GM23338 (cell line): Measurements from ENCODE around the gene USP31. TPM values are rescaled to one million over a fixed set of nuclear protein-coding genes. Genes with fewer than 3 reads are reported as not detected.

Source experiments
- ATAC-seq: fragments of 200-7000 bp; cut with Tn5 transposase; 3 replicates; pipeline ENCODE4 v1.9.1; 2020
- DNase-seq: peaks from one replicate; pipeline ENCODE4 v3.0.0-alpha.2; 2015; ENCODE audit warnings: low spot score
- H2AFZ ChIP-seq: fragments of 200-600 bp; sonication (generic); 2 replicates; pipeline ENCODE4 v1.8.0; 2016; ENCODE audit warnings: antibody characterized with exemption, mild to moderate bottlenecking, moderate library complexity
- H3F3A ChIP-seq: fragments of 200-600 bp; sonication (generic); replicated peaks from 2 replicates; pipeline ENCODE4 v1.8.0; 2017; ENCODE audit warnings: antibody characterized with exemption, mixed run types, low read depth
- H3K27ac ChIP-seq: fragments of 200-600 bp; sonication (generic); 2 replicates; pipeline ENCODE4 v1.6.1; 2016; ENCODE audit warnings: low read depth
- H3K27me3 ChIP-seq: fragments of 200-600 bp; sonication (generic); 2 replicates; pipeline ENCODE4 v1.8.0; 2016; ENCODE audit warnings: mild to moderate bottlenecking, mixed run types, moderate library complexity; ENCODE audit not compliant: insufficient read depth
- H3K36me3 ChIP-seq: fragments of 200-600 bp; sonication (generic); 2 replicates; pipeline ENCODE4 v1.8.0; 2016; ENCODE audit warnings: mild to moderate bottlenecking; ENCODE audit not compliant: insufficient read depth
- H3K4me1 ChIP-seq: fragments of 200-600 bp; sonication (generic); 2 replicates; pipeline ENCODE4 v1.8.0; 2016; ENCODE audit warnings: mild to moderate bottlenecking, moderate library complexity; ENCODE audit not compliant: insufficient read depth
- H3K4me2 ChIP-seq: fragments of 200-600 bp; sonication (generic); 2 replicates; pipeline ENCODE4 v1.7.1; 2017; ENCODE audit warnings: mixed run types
- H3K4me3 ChIP-seq: fragments of 200-600 bp; sonication (generic); 2 replicates; pipeline ENCODE4 v1.6.1; 2016; ENCODE audit warnings: mixed run types
- H3K79me2 ChIP-seq: fragments of 200-600 bp; sonication (generic); replicated peaks from 2 replicates; pipeline ENCODE4 v1.8.0; 2017; ENCODE audit warnings: mild to moderate bottlenecking; ENCODE audit not compliant: insufficient read depth
- H3K9me2 ChIP-seq: fragments of 200-600 bp; sonication (generic); 2 replicates; pipeline ENCODE4 v1.8.0; 2017; ENCODE audit not compliant: insufficient read depth
- H4K20me1 ChIP-seq: fragments of 200-600 bp; sonication (generic); replicated peaks from 2 replicates; pipeline ENCODE4 v1.8.0; 2017; ENCODE audit warnings: mild to moderate bottlenecking; ENCODE audit not compliant: insufficient read depth
- H3K27ac Mint-ChIP-seq: 2 replicates; pipeline ENCODE4 v1.8.0; 2020; ENCODE audit warnings: inconsistent platforms, mild to moderate bottlenecking, moderate library complexity, mixed read lengths
- H3K27me3 Mint-ChIP-seq: 3 replicates; pipeline ENCODE4 v1.8.0; 2022; ENCODE audit warnings: low read depth, mild to moderate bottlenecking, moderate library complexity, mixed read lengths, inconsistent platforms; ENCODE audit not compliant: insufficient read depth, poor library complexity
- H3K36me3 Mint-ChIP-seq: 3 replicates; pipeline ENCODE4 v1.8.0; 2021; ENCODE audit warnings: low read depth, mild to moderate bottlenecking, inconsistent platforms, moderate library complexity, mixed read lengths
- H3K4me1 Mint-ChIP-seq: 3 replicates; pipeline ENCODE4 v1.8.0; 2020; ENCODE audit warnings: mild to moderate bottlenecking, inconsistent platforms, mixed read lengths
- H3K4me3 Mint-ChIP-seq: 3 replicates; pipeline ENCODE4 v1.8.0; 2021; ENCODE audit warnings: moderate library complexity, mild to moderate bottlenecking, inconsistent platforms, mixed read lengths
- H3K9me3 Mint-ChIP-seq: 3 replicates; pipeline ENCODE4 v1.8.0; 2020; ENCODE audit warnings: moderate library complexity, mild to moderate bottlenecking, inconsistent platforms, mixed read lengths
- CREB1 ChIP-seq: fragments of 250-450 bp; sonication (Bioruptor Pico); IDR thresholded peaks from 2 replicates; pipeline ENCODE4 v1.5.0; 2020; ENCODE audit warnings: low read depth, mild to moderate bottlenecking, moderate library complexity
- EZH2 ChIP-seq: fragments of 200-600 bp; sonication (generic); IDR thresholded peaks from one replicate; pipeline ENCODE4 v1.8.0; 2017; ENCODE audit warnings: antibody characterized with exemption, mild to moderate bottlenecking, low read depth; ENCODE audit not compliant: unreplicated experiment
- EZH2phosphoT487 ChIP-seq: fragments of 200-600 bp; sonication (generic); IDR thresholded peaks from one replicate; pipeline ENCODE4 v1.8.1; 2018; ENCODE audit warnings: antibody characterized with exemption; ENCODE audit not compliant: unreplicated experiment
- JUNB ChIP-seq: IDR thresholded peaks from one replicate; pipeline ENCODE4 v1.6.1; 2016; ENCODE audit warnings: antibody characterized with exemption; ENCODE audit not compliant: unreplicated experiment
- NANOG ChIP-seq: IDR thresholded peaks from 2 replicates; pipeline ENCODE4 v1.6.1; 2016; ENCODE audit warnings: antibody characterized with exemption, borderline replicate concordance
- POLR2AphosphoS5 ChIP-seq: IDR thresholded peaks from 2 replicates; pipeline ENCODE4 v1.6.1; 2016; ENCODE audit warnings: antibody characterized with exemption, low read depth
- STAT1 ChIP-seq: IDR thresholded peaks from one replicate; pipeline ENCODE4 v1.6.1; 2016; ENCODE audit warnings: antibody characterized with exemption; ENCODE audit not compliant: unreplicated experiment
- ZNF114 ChIP-seq: fragments of 250-450 bp; sonication (Bioruptor Pico); IDR thresholded peaks from 2 replicates; pipeline ENCODE4 v1.5.0; 2020; ENCODE audit warnings: mild to moderate bottlenecking, moderate library complexity
- ZNF331 ChIP-seq: fragments of 250-450 bp; sonication (Bioruptor Pico); IDR thresholded peaks from 2 replicates; pipeline ENCODE4 v1.5.0; 2020; ENCODE audit warnings: low read depth, mild to moderate bottlenecking, moderate library complexity
- polyA plus RNA-seq: library from polyadenylated mRNA; unstranded; fragments of >200 nt; fragmentation: Nextera tagmentation; extraction: Ambion mirVana; gene quantifications from 2 replicates; pipeline ENCODE4 v1.2.1, GENCODE V29; 2016
- total RNA-seq: library from RNA; depleted of rRNA; stranded (reverse); fragments of >200 nt; shearing (Covaris generic); gene quantifications from 2 replicates; pipeline ENCODE4 v1.2.3, GENCODE V29; 2014
- TF ChIP-seq, protein P1 (sequence below): IDR thresholded peaks from 2 replicates; pipeline ENCODE4 v1.6.1; 2016; ENCODE audit warnings: antibody characterized with exemption
- TF ChIP-seq, protein P2 (sequence below): fragments of 250-450 bp; sonication (Bioruptor Pico); IDR thresholded peaks from 2 replicates; pipeline ENCODE4 v1.5.0; 2020; ENCODE audit warnings: mild to moderate bottlenecking, moderate library complexity
- TF ChIP-seq, protein P3 (sequence below), 2 experiments: fragments of 200-600 bp in 1 of 2; sonication (generic) in 1 of 2; conservative IDR thresholded peaks; 2 replicates each; pipeline versions ENCODE4 v1.5.1 to v1.6.1; 2016 to 2017; ENCODE audit warnings: antibody characterized with exemption in 2 of 2, low read depth in 2 of 2, mild to moderate bottlenecking in 2 of 2, moderate library complexity in 1 of 2
- TF ChIP-seq, protein P4 (sequence below): IDR thresholded peaks from one replicate; pipeline ENCODE4 v1.6.1; 2018; ENCODE audit warnings: antibody characterized with exemption; ENCODE audit not compliant: unreplicated experiment

USP31 gene
- total and polyA plus RNA-seq, 2 experiments from 2014 or later, result 4.3 to 17.9 TPM

DNA sequence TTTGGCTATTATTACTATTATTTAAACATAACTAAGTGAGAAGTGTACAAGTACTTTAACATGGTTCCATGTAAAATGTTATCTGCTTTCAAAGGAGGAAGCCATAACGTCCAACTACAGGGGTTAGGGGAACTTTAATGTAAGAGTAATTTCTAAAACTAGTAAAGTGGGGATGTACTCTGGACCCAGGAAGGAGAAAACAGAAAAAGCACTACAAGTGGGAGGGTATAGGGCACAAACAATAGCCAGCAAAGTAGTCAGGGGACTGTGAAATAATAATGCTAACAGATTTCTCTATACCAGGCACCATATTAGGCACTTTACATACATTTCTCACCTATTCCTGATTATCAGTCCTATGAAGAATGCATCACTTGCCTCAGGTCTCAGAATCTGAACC lies 19.6 kb downstream of the USP31 start:
- TF ChIP-seq POLR2AphosphoS5 (no peak), STAT1 (no peak), JUNB (no peak), ZNF114 (CRISPR knock-in tag) (no peak), EZH2phosphoT487 (no peak), EZH2 (no peak), NANOG (no peak), ZNF331 (CRISPR knock-in tag) (no peak), CREB1 (no peak)
- TF ChIP-seq, protein P1, sequence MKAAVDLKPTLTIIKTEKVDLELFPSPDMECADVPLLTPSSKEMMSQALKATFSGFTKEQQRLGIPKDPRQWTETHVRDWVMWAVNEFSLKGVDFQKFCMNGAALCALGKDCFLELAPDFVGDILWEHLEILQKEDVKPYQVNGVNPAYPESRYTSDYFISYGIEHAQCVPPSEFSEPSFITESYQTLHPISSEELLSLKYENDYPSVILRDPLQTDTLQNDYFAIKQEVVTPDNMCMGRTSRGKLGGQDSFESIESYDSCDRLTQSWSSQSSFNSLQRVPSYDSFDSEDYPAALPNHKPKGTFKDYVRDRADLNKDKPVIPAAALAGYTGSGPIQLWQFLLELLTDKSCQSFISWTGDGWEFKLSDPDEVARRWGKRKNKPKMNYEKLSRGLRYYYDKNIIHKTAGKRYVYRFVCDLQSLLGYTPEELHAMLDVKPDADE, result no peak
- TF ChIP-seq, protein P2, sequence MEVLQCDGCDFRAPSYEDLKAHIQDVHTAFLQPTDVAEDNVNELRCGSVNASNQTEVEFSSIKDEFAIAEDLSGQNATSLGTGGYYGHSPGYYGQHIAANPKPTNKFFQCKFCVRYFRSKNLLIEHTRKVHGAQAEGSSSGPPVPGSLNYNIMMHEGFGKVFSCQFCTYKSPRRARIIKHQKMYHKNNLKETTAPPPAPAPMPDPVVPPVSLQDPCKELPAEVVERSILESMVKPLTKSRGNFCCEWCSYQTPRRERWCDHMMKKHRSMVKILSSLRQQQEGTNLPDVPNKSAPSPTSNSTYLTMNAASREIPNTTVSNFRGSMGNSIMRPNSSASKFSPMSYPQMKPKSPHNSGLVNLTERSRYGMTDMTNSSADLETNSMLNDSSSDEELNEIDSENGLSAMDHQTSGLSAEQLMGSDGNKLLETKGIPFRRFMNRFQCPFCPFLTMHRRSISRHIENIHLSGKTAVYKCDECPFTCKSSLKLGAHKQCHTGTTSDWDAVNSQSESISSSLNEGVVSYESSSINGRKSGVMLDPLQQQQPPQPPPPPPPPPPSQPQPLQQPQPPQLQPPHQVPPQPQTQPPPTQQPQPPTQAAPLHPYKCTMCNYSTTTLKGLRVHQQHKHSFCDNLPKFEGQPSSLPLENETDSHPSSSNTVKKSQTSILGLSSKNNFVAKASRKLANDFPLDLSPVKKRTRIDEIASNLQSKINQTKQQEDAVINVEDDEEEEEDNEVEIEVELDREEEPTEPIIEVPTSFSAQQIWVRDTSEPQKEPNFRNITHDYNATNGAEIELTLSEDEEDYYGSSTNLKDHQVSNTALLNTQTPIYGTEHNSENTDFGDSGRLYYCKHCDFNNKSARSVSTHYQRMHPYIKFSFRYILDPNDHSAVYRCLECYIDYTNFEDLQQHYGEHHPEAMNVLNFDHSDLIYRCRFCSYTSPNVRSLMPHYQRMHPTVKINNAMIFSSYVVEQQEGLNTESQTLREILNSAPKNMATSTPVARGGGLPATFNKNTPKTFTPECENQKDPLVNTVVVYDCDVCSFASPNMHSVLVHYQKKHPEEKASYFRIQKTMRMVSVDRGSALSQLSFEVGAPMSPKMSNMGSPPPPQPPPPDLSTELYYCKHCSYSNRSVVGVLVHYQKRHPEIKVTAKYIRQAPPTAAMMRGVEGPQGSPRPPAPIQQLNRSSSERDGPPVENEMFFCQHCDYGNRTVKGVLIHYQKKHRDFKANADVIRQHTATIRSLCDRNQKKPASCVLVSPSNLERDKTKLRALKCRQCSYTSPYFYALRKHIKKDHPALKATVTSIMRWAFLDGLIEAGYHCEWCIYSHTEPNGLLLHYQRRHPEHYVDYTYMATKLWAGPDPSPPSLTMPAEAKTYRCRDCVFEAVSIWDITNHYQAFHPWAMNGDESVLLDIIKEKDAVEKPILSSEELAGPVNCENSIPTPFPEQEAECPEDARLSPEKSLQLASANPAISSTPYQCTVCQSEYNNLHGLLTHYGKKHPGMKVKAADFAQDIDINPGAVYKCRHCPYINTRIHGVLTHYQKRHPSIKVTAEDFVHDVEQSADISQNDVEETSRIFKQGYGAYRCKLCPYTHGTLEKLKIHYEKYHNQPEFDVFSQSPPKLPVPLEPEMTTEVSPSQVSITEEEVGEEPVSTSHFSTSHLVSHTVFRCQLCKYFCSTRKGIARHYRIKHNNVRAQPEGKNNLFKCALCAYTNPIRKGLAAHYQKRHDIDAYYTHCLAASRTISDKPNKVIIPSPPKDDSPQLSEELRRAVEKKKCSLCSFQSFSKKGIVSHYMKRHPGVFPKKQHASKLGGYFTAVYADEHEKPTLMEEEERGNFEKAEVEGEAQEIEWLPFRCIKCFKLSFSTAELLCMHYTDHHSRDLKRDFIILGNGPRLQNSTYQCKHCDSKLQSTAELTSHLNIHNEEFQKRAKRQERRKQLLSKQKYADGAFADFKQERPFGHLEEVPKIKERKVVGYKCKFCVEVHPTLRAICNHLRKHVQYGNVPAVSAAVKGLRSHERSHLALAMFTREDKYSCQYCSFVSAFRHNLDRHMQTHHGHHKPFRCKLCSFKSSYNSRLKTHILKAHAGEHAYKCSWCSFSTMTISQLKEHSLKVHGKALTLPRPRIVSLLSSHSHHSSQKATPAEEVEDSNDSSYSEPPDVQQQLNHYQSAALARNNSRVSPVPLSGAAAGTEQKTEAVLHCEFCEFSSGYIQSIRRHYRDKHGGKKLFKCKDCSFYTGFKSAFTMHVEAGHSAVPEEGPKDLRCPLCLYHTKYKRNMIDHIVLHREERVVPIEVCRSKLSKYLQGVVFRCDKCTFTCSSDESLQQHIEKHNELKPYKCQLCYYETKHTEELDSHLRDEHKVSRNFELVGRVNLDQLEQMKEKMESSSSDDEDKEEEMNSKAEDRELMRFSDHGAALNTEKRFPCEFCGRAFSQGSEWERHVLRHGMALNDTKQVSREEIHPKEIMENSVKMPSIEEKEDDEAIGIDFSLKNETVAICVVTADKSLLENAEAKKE (CRISPR knock-in tag), result no peak
- TF ChIP-seq, protein P3, sequence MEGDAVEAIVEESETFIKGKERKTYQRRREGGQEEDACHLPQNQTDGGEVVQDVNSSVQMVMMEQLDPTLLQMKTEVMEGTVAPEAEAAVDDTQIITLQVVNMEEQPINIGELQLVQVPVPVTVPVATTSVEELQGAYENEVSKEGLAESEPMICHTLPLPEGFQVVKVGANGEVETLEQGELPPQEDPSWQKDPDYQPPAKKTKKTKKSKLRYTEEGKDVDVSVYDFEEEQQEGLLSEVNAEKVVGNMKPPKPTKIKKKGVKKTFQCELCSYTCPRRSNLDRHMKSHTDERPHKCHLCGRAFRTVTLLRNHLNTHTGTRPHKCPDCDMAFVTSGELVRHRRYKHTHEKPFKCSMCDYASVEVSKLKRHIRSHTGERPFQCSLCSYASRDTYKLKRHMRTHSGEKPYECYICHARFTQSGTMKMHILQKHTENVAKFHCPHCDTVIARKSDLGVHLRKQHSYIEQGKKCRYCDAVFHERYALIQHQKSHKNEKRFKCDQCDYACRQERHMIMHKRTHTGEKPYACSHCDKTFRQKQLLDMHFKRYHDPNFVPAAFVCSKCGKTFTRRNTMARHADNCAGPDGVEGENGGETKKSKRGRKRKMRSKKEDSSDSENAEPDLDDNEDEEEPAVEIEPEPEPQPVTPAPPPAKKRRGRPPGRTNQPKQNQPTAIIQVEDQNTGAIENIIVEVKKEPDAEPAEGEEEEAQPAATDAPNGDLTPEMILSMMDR (conservative IDR thresholded peaks at IDR 0.05; ENCODE audit: low read depth in 2 of 2), result no peak
- TF ChIP-seq, protein P4, sequence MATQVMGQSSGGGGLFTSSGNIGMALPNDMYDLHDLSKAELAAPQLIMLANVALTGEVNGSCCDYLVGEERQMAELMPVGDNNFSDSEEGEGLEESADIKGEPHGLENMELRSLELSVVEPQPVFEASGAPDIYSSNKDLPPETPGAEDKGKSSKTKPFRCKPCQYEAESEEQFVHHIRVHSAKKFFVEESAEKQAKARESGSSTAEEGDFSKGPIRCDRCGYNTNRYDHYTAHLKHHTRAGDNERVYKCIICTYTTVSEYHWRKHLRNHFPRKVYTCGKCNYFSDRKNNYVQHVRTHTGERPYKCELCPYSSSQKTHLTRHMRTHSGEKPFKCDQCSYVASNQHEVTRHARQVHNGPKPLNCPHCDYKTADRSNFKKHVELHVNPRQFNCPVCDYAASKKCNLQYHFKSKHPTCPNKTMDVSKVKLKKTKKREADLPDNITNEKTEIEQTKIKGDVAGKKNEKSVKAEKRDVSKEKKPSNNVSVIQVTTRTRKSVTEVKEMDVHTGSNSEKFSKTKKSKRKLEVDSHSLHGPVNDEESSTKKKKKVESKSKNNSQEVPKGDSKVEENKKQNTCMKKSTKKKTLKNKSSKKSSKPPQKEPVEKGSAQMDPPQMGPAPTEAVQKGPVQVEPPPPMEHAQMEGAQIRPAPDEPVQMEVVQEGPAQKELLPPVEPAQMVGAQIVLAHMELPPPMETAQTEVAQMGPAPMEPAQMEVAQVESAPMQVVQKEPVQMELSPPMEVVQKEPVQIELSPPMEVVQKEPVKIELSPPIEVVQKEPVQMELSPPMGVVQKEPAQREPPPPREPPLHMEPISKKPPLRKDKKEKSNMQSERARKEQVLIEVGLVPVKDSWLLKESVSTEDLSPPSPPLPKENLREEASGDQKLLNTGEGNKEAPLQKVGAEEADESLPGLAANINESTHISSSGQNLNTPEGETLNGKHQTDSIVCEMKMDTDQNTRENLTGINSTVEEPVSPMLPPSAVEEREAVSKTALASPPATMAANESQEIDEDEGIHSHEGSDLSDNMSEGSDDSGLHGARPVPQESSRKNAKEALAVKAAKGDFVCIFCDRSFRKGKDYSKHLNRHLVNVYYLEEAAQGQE, result no peak
- no peaks in the 10 kb centered on the region for H3K9me2 ChIP-seq
- H3K79me2 ChIP-seq, result peaks cover 99% of the 10 kb centered on the region
- Mint-ChIP-seq H3K4me3 (no peak overlapping the region), H3K9me3 (no peaks in the 10 kb centered on the region), H3K27me3 (peaks cover 2% of the 10 kb centered on the region), H3K4me1 (peaks cover 37% of the 10 kb centered on the region), H3K36me3 (no peaks in the 10 kb centered on the region), H3K27ac (no peak overlapping the region)
- ATAC-seq (no peak), DNase-seq (no peak)
- H3K36me3 ChIP-seq, result no peaks in the 10 kb centered on the region
- H3K4me3 ChIP-seq, result no peak overlapping the region
- H4K20me1 ChIP-seq, result peaks cover 13% of the 10 kb centered on the region
- no peak overlapping the region for H2AFZ ChIP-seq
- H3F3A ChIP-seq, result no peaks in the 10 kb centered on the region
- no peak overlapping the region for H3K27ac ChIP-seq
- peaks cover 24% of the 10 kb centered on the region for H3K4me1 ChIP-seq
- no peak overlapping the region for H3K4me2 ChIP-seq
- H3K27me3 ChIP-seq, result no peaks in the 10 kb centered on the region
